ENCODE measurements around the gene LAIR1. TPM values are rescaled to one million over a fixed set of nuclear protein-coding genes. Genes with fewer than 3 reads are reported as not detected.

The LAIR1 gene
- total RNA-seq, 1 donor from 2014 or later, result not detected

- no peaks in the 10 kb centered on the region for H3K9me3 Mint-ChIP-seq (ENCODE audit: low read depth)
- peaks cover 2% of the 10 kb centered on the region for H3K4me1 Mint-ChIP-seq (ENCODE audit: low read depth)
- no peak for DNase-seq (ENCODE audit: low spot score, unreplicated experiment)
- no peaks in the 10 kb centered on the region for H3K36me3 Mint-ChIP-seq (ENCODE audit: insufficient read depth)
- H3K27me3 Mint-ChIP-seq, result peaks cover 17% of the 10 kb centered on the region
- H3K4me3 Mint-ChIP-seq (ENCODE audit: low read depth), result no peak overlapping the region
- TF ChIP-seq, protein P1, sequence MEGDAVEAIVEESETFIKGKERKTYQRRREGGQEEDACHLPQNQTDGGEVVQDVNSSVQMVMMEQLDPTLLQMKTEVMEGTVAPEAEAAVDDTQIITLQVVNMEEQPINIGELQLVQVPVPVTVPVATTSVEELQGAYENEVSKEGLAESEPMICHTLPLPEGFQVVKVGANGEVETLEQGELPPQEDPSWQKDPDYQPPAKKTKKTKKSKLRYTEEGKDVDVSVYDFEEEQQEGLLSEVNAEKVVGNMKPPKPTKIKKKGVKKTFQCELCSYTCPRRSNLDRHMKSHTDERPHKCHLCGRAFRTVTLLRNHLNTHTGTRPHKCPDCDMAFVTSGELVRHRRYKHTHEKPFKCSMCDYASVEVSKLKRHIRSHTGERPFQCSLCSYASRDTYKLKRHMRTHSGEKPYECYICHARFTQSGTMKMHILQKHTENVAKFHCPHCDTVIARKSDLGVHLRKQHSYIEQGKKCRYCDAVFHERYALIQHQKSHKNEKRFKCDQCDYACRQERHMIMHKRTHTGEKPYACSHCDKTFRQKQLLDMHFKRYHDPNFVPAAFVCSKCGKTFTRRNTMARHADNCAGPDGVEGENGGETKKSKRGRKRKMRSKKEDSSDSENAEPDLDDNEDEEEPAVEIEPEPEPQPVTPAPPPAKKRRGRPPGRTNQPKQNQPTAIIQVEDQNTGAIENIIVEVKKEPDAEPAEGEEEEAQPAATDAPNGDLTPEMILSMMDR (IDR thresholded peaks at IDR 0.05; ENCODE audit: unreplicated experiment), result no peak
- H3K27ac Mint-ChIP-seq, result no peak overlapping the region
Measured at GRCh38 chr19:54338521-54338920, 26.2 kb downstream of the LAIR1 start.

DNA sequence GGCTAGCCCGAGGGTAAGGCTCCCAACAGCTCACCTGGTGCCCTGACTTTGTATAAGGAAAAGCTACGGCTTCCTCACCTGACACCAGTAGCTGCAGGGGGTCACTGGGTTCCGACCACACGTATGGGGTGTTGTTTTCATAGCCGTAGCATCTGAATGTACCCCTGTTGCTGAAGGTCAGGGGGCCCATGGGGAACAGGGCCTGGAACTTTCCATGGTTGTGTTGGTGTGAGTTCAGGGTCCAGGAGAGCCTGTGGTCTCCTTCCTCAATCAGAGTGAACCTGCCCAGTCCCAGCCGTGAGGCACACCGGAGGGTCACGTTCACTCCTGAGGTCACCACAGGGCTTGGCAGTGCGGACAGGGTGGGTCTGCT, 26.9 kb downstream of the LAIR1 start:
- Mint-ChIP-seq H3K36me3 (ENCODE audit: insufficient read depth) (no peaks in the 10 kb centered on the region), H3K27me3 (peaks cover 19% of the 10 kb centered on the region), H3K4me1 (ENCODE audit: low read depth) (peaks cover 2% of the 10 kb centered on the region), H3K27ac (peak overlapping the region; percentile 37), H3K9me3 (ENCODE audit: low read depth) (no peaks in the 10 kb centered on the region), H3K4me3 (ENCODE audit: low read depth) (no peak overlapping the region)
- DNase-seq (ENCODE audit: low spot score, unreplicated experiment), result no peak
- TF ChIP-seq, protein P1 (IDR thresholded peaks at IDR 0.05; ENCODE audit: unreplicated experiment), result no peak

- Mint-ChIP-seq H3K27me3 (peaks cover 19% of the 10 kb centered on the region), H3K4me1 (ENCODE audit: low read depth) (peaks cover 2% of the 10 kb centered on the region), H3K9me3 (ENCODE audit: low read depth) (no peaks in the 10 kb centered on the region), H3K4me3 (ENCODE audit: low read depth) (no peak overlapping the region), H3K36me3 (ENCODE audit: insufficient read depth) (no peaks in the 10 kb centered on the region), H3K27ac (peak overlapping the region; percentile 37)
- TF ChIP-seq, protein P1 (IDR thresholded peaks at IDR 0.05; ENCODE audit: unreplicated experiment), result no peak
- DNase-seq (ENCODE audit: low spot score, unreplicated experiment), result no peak
Measured at GRCh38 chr19:54336893-54337857, 27.6 kb downstream of the LAIR1 start.

DNA sequence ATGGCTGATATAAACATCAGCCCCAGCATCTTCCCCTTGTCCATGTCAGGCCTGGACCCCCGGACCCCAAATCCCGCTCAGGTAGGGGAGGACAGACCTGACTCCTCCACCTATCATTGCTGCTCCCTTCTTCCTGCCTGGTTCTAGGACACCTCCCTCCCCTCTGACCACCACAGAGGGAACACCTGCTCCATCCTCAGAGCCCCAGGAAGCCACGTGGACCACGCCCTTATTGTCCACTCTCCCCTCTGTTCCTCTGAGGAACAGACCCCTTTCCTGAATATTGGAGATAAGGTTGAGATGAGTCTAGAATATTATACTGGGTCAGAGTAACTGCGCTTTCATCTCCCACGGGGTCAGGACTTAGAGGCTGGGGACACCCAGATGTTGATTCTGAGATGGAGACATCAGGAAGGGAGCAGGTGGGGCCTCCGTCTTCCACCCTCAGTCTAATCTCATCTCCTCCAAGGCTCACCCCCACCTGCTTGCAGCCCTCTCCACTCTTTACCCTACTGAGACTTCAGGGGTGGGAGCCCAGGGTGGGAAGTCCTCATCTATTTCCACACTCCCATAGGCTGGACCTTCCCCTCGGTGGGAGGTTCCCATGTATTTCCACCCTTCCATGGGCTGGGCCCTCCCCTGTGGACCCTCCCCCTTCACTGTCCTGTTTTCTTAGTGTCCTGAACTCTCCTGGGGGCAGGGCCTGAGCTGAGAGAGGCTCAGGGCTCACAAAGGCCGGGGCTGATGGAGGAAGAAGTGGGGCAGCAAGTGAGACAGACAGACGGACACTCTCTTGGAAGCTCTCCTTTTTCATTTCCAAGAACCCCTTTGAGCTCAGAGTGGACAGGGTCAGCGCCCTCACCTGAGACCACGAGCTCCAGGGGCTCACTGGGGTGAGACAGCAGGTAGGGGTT, 28.5 kb downstream of the LAIR1 start:
- H3K36me3 Mint-ChIP-seq (ENCODE audit: insufficient read depth), result no peaks in the 10 kb centered on the region
- H3K9me3 Mint-ChIP-seq (ENCODE audit: low read depth), result no peaks in the 10 kb centered on the region
- TF ChIP-seq, protein P1 (IDR thresholded peaks at IDR 0.05; ENCODE audit: unreplicated experiment), result no peak
- peak overlapping the region; percentile 29 for H3K27ac Mint-ChIP-seq
- DNase-seq (ENCODE audit: low spot score, unreplicated experiment), result no peak
- peaks cover 19% of the 10 kb centered on the region for H3K27me3 Mint-ChIP-seq
- H3K4me3 Mint-ChIP-seq (ENCODE audit: low read depth), result no peak overlapping the region
- H3K4me1 Mint-ChIP-seq (ENCODE audit: low read depth), result peaks cover 2% of the 10 kb centered on the region

DNA sequence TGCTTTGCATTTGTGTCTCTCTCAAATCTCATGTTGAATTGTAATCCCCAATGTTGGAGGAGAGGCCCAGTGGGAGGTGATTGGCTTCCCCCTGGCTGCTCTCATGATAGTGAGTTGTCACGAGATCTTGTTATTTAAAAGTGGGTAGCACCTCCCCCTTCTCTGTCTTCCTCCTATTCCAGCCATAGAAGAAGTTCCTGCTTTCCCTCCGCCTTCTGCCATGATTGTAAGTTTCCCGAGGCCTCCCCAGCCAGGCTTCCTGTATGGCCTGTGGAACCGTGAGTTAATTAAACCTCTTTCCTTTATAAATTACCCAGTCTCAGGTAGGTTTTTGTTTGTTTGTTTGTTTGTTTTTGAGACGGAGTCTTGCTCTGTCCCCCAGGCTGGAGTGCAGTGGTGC, 29.6 kb downstream of the LAIR1 start:
- TF ChIP-seq, protein P1 (IDR thresholded peaks at IDR 0.05; ENCODE audit: unreplicated experiment), result no peak
- DNase-seq (ENCODE audit: low spot score, unreplicated experiment), result no peak
- Mint-ChIP-seq H3K4me1 (ENCODE audit: low read depth) (peaks cover 2% of the 10 kb centered on the region), H3K4me3 (ENCODE audit: low read depth) (no peak overlapping the region), H3K9me3 (ENCODE audit: low read depth) (no peaks in the 10 kb centered on the region), H3K27ac (no peak overlapping the region), H3K27me3 (peaks cover 19% of the 10 kb centered on the region), H3K36me3 (ENCODE audit: insufficient read depth) (no peaks in the 10 kb centered on the region)

Data from progenitor cell of endocrine pancreas (in vitro differentiated cells).